Mesenchymal stem cell (in vitro differentiated cells and primary cell): Measurements from ENCODE around the gene BTBD10.

Source experiments
- DNase-seq: peaks from one replicate; pipeline ENCODE4 v3.0.0-alpha.2; 2013
- H2AFZ ChIP-seq: one replicate; pipeline ENCODE4 v1.6.1; 2013; ENCODE audit warnings: low read depth, mild to moderate bottlenecking, control low read depth, inconsistent platforms, low read length, moderate library complexity
- H2AK5ac ChIP-seq: 2 replicates; pipeline ENCODE4 v1.6.1; 2013; ENCODE audit warnings: low read length, moderate library complexity, mild to moderate bottlenecking, inconsistent platforms; ENCODE audit not compliant: severe bottlenecking
- H2BK120ac ChIP-seq: one replicate; pipeline ENCODE4 v1.6.1; 2013; ENCODE audit warnings: low read depth, mild to moderate bottlenecking, inconsistent platforms, low read length, moderate library complexity
- H2BK12ac ChIP-seq, 2 experiments: one replicate each; pipeline ENCODE4 v1.6.1; 2013; ENCODE audit warnings: inconsistent platforms in 2 of 2, low read length in 2 of 2, mild to moderate bottlenecking in 2 of 2, moderate library complexity in 2 of 2, control low read depth in 1 of 2
- H2BK15ac ChIP-seq: one replicate; pipeline ENCODE4 v1.6.1; 2013; ENCODE audit warnings: mild to moderate bottlenecking, low read depth, inconsistent platforms; ENCODE audit not compliant: poor library complexity, severe bottlenecking
- H2BK5ac ChIP-seq: 2 replicates; pipeline ENCODE4 v1.6.1; 2013; ENCODE audit warnings: low read depth, mild to moderate bottlenecking, low read length, control low read depth, inconsistent platforms; ENCODE audit not compliant: poor library complexity, severe bottlenecking
- H3K14ac ChIP-seq, 2 experiments: one replicate each; pipeline ENCODE4 v1.6.1; 2013; ENCODE audit warnings: inconsistent platforms in 2 of 2, low read length in 2 of 2, control low read depth in 1 of 2, mild to moderate bottlenecking in 1 of 2, moderate library complexity in 1 of 2
- H3K18ac ChIP-seq, 2 experiments: one replicate each; pipeline ENCODE4 v1.6.1; 2013; ENCODE audit warnings: inconsistent platforms in 2 of 2, low read length in 2 of 2, control low read depth in 1 of 2, low read depth in 1 of 2, mild to moderate bottlenecking in 1 of 2
- H3K23ac ChIP-seq, 2 experiments: one replicate each; pipeline ENCODE4 v1.6.1; 2013; ENCODE audit warnings: inconsistent platforms in 2 of 2, low read length in 2 of 2, mild to moderate bottlenecking in 2 of 2, moderate library complexity in 2 of 2, control low read depth in 1 of 2
- H3K27ac ChIP-seq: 2 replicates; pipeline ENCODE4 v1.5.1; 2013; ENCODE audit warnings: mild to moderate bottlenecking, moderate library complexity, low read length, control low read depth, inconsistent platforms; ENCODE audit not compliant: poor library complexity, severe bottlenecking
- H3K27me3 ChIP-seq, 2 experiments: 2 replicates each; pipeline versions ENCODE4 v1.6.1 to v1.7.0; 2013; ENCODE audit warnings: low read length in 2 of 2, mild to moderate bottlenecking in 2 of 2, moderate library complexity in 2 of 2, control low read depth in 1 of 2, inconsistent platforms in 1 of 2; ENCODE audit not compliant: control insufficient read depth in 1 of 2, insufficient read depth in 1 of 2
- H3K36me3 ChIP-seq, 2 experiments: 2 replicates each; pipeline versions ENCODE4 v1.6.1 to v1.7.0; 2013; ENCODE audit warnings: low read length in 2 of 2, control low read depth in 1 of 2, inconsistent platforms in 1 of 2, low read depth in 1 of 2, mild to moderate bottlenecking in 1 of 2; ENCODE audit not compliant: insufficient read depth in 2 of 2, control insufficient read depth in 1 of 2
- H3K4ac ChIP-seq, 2 experiments: one replicate each; pipeline ENCODE4 v1.6.1; 2013; ENCODE audit warnings: inconsistent platforms in 2 of 2, low read length in 2 of 2, mild to moderate bottlenecking in 2 of 2, moderate library complexity in 2 of 2, control low read depth in 1 of 2, low read depth in 1 of 2
- H3K4me1 ChIP-seq: 2 replicates; pipeline ENCODE4 v1.6.1; 2013; ENCODE audit warnings: low read depth, low read length, control low read depth; ENCODE audit not compliant: control insufficient read depth, insufficient read depth
- H3K4me2 ChIP-seq: 2 replicates; pipeline ENCODE4 v1.6.1; 2013; ENCODE audit warnings: low read length, mild to moderate bottlenecking, inconsistent platforms; ENCODE audit not compliant: poor library complexity, severe bottlenecking
- H3K4me3 ChIP-seq, 2 experiments: 2 replicates each; pipeline versions ENCODE4 v1.5.1 to v1.7.0; 2013; ENCODE audit warnings: low read length in 2 of 2, mild to moderate bottlenecking in 2 of 2, control low read depth in 1 of 2, low read depth in 1 of 2; ENCODE audit not compliant: insufficient read depth in 1 of 2
- H3K79me1 ChIP-seq: replicated peaks from 2 replicates; pipeline ENCODE4 v1.6.1; 2013; ENCODE audit warnings: mild to moderate bottlenecking, control low read depth, low read length, inconsistent platforms; ENCODE audit not compliant: poor library complexity, severe bottlenecking
- H3K9ac ChIP-seq: 2 replicates; pipeline ENCODE4 v1.7.0; 2013; ENCODE audit warnings: mild to moderate bottlenecking, low read length, moderate library complexity
- H3K9me3 ChIP-seq: 2 replicates; pipeline ENCODE4 v1.7.0; 2013; ENCODE audit warnings: mild to moderate bottlenecking, low read length; ENCODE audit not compliant: control insufficient read depth
- H4K8ac ChIP-seq: one replicate; pipeline ENCODE4 v1.6.1; 2013; ENCODE audit warnings: inconsistent platforms, mild to moderate bottlenecking, low read length, moderate library complexity
- H4K91ac ChIP-seq: one replicate; pipeline ENCODE4 v1.6.1; 2013; ENCODE audit warnings: mild to moderate bottlenecking, low read length, inconsistent platforms
- WGBS: methylation state at CpG from one replicate; pipeline ENCODE4 v1.1.7; 2013; ENCODE audit warnings: mixed read lengths; 5-methylcytosine and 5-hydroxymethylcytosine counted together

The BTBD10 gene

GRCh38 chr11:13479688-13480087 is 16.7 kb upstream of the BTBD10 start:
- Histone ChIP-seq H3K14ac (no peak overlapping the region), H3K9ac (no peak overlapping the region), H3K4me2 (no peak overlapping the region), H3K23ac (no peak overlapping the region), H2BK120ac (no peak overlapping the region), H3K4ac (no peak overlapping the region), H3K4me1 (no peaks in the 10 kb centered on the region), H3K36me3 (no peaks in the 10 kb centered on the region), H2AK5ac (no peak overlapping the region), H4K8ac (no peak overlapping the region), H2BK15ac (no peak overlapping the region), H2BK5ac (no peak overlapping the region), H3K9me3 (no peaks in the 10 kb centered on the region), H3K18ac (no peak overlapping the region), H2AFZ (no peak overlapping the region), H3K27ac (no peak overlapping the region), H3K79me1 (no peaks in the 10 kb centered on the region), H4K91ac (no peak overlapping the region), H3K27me3 (peaks cover 5 to 7% of the 10 kb centered on the region in 2 experiments), H2BK12ac (no peak overlapping the region), H3K4me3 (no peak overlapping the region)
- 95% methylated on average over 2 of the region's 3 CpGs for WGBS
- no peak for DNase-seq

- Histone ChIP-seq H3K9me3 (no peaks in the 10 kb centered on the region), H3K79me1 (no peaks in the 10 kb centered on the region), H3K14ac (no peak overlapping the region), H3K9ac (no peak overlapping the region), H3K23ac (no peak overlapping the region), H2BK120ac (no peak overlapping the region), H2BK5ac (no peak overlapping the region), H2BK12ac (no peak overlapping the region), H3K18ac (no peak overlapping the region), H3K4me2 (no peak overlapping the region), H2BK15ac (no peak overlapping the region), H3K4me1 (no peaks in the 10 kb centered on the region), H3K36me3 (no peaks in the 10 kb centered on the region), H4K8ac (no peak overlapping the region), H2AFZ (no peak overlapping the region), H3K27me3 (peaks cover 10% of the 10 kb centered on the region in 2 experiments), H2AK5ac (no peak overlapping the region), H4K91ac (no peak overlapping the region), H3K27ac (no peak overlapping the region), H3K4me3 (no peak overlapping the region), H3K4ac (no peak overlapping the region)
- no peak for DNase-seq
- 90% methylated on average over 2 of the region's 3 CpGs for WGBS
Measured at GRCh38 chr11:13475091-13475490, 12.1 kb upstream of the BTBD10 start.

GRCh38 chr11:13473013-13473722 is 10.1 kb upstream of the BTBD10 start:
- Histone ChIP-seq H3K14ac (no peak overlapping the region), H2BK12ac (no peak overlapping the region), H3K9ac (no peak overlapping the region), H3K27me3 (peaks cover 13 to 14% of the 10 kb centered on the region in 2 experiments), H2BK120ac (no peak overlapping the region), H3K4me1 (no peaks in the 10 kb centered on the region), H3K9me3 (no peaks in the 10 kb centered on the region), H2BK5ac (no peak overlapping the region), H4K91ac (no peak overlapping the region), H2AK5ac (no peak overlapping the region), H3K36me3 (no peaks in the 10 kb centered on the region), H3K4me2 (no peak overlapping the region), H3K27ac (no peak overlapping the region), H3K79me1 (no peaks in the 10 kb centered on the region), H2BK15ac (no peak overlapping the region), H2AFZ (no peak overlapping the region), H3K18ac (no peak overlapping the region), H3K4ac (no peak overlapping the region), H3K23ac (no peak overlapping the region), H3K4me3 (no peak overlapping the region), H4K8ac (no peak overlapping the region)
- 80% methylated on average over 3 of the region's 3 CpGs for WGBS
- DNase-seq: no peak

DNA sequence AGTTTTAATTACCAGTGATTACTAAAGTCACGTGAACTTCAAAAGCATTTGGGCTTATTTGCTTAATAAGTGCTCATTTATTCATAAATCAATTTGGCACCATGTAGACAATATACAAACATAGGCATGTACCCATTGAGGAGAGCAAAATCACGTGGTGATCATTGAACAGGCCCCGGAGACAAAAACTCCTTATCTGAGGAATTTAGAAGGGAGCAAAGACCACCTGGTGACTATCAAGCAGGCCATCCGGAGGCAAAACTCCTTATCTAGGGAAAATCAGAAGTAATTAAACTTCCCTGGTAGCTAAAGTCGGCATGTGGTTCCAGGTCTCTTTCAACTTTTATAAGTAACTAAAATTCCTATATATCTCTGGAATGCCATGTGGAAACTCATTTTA is 5.7 kb upstream of the BTBD10 start:
- 8% methylated on average over 3 of the region's 5 CpGs for WGBS

More for the DNA sequence above, 5.7 kb upstream of the BTBD10 start:
- DNase-seq: no peak
- Histone ChIP-seq H2AK5ac (no peak overlapping the region), H2BK15ac (no peak overlapping the region), H3K4me2 (no peak overlapping the region), H3K27ac (no peak overlapping the region), H2AFZ (no peak overlapping the region), H3K79me1 (no peaks in the 10 kb centered on the region), H3K18ac (no peak overlapping the region), H4K91ac (no peak overlapping the region), H3K14ac (no peak overlapping the region), H3K9me3 (no peaks in the 10 kb centered on the region), H3K4ac (no peak overlapping the region), H2BK12ac (no peak overlapping the region), H3K4me1 (peaks cover 1% of the 10 kb centered on the region), H3K9ac (no peak overlapping the region), H2BK120ac (no peak overlapping the region), H3K36me3 (no peaks in the 10 kb centered on the region), H4K8ac (no peak overlapping the region), H3K4me3 (no peak overlapping the region), H3K23ac (no peak overlapping the region), H3K27me3 (peaks cover 12 to 17% of the 10 kb centered on the region in 2 experiments), H2BK5ac (no peak overlapping the region)
